ENCODE measurements around the gene SLC16A12. TPM values are rescaled to one million over a fixed set of nuclear protein-coding genes. Genes with fewer than 3 reads are reported as not detected.

The SLC16A12 gene
- total RNA-seq, 1 experiment from 2014 or later: 0.77 TPM

DNA sequence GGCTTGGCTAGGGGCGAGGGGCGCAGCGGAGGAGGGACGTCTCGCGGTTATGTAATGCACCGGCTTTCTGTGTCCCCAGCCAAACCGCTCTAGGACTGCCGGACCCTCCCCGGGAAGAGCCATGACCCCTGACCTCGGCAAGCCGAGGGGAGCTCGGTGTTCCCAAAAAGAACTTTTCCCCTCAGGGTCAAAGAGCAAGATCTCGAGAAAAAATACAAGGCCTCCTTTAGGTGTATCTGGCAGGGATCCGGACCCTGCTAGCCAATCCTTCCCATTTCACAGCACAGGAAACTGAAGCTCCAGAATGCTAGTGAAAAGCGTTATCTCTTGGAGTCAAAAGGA is 590 bp upstream of the SLC16A12 start:
- Histone ChIP-seq H2BK20ac (ENCODE audit: low read depth, low read length, poor library complexity, severe bottlenecking) (no peak overlapping the region), H3K14ac (ENCODE audit: insufficient read depth, low read length) (no peak overlapping the region; the same call in 1 of the 2 replicates), H4K91ac (ENCODE audit: insufficient read length, low read depth, low read length) (no peak overlapping the region), H2BK5ac (ENCODE audit: insufficient read length, low read length) (no peak overlapping the region), H3K79me1 (ENCODE audit: insufficient read depth, low read depth, low read length, poor library complexity, severe bottlenecking) (no peaks in the 10 kb centered on the region), H2BK12ac (ENCODE audit: insufficient read length, low read depth, low read length) (no peak overlapping the region), H3K79me2 (ENCODE audit: insufficient read depth, low read length) (no peaks in the 10 kb centered on the region), H2AFZ (ENCODE audit: low read length) (no peak overlapping the region), H3T11ph (ENCODE audit: low read length) (no peak overlapping the region), H3K27me3 (ENCODE audit: insufficient read depth, low read length) (peaks cover 3% of the 10 kb centered on the region), H3K56ac (ENCODE audit: insufficient read length, low read depth, low read length) (no peak overlapping the region), H3K9ac (ENCODE audit: extremely low read depth, insufficient read length, low read length) (no peak overlapping the region), H2BK120ac (ENCODE audit: low read depth, low read length, poor library complexity, severe bottlenecking) (no peak overlapping the region), H2AK5ac (ENCODE audit: insufficient read length, low read length) (no peak overlapping the region), H3K18ac (ENCODE audit: insufficient read length, low read depth, low read length) (no peak overlapping the region), H4K20me1 (ENCODE audit: control insufficient read depth, insufficient read depth, insufficient read length) (no peaks in the 10 kb centered on the region), H3K23ac (ENCODE audit: insufficient read length, low read depth, low read length) (no peak overlapping the region), H4K8ac (replicated peaks; ENCODE audit: insufficient read length, low read depth, low read length) (no peak overlapping the region), H4K5ac (ENCODE audit: insufficient read length, low read depth, low read length) (no peak overlapping the region), H2BK15ac (ENCODE audit: low read depth, low read length) (no peak overlapping the region), H3K9me3 (ENCODE audit: control insufficient read depth, low read depth, low read length) (no peaks in the 10 kb centered on the region), H3K27ac (ENCODE audit: insufficient read length, low read depth, low read length) (no peak overlapping the region), H3K4me1 (ENCODE audit: insufficient read depth, low read length) (peaks cover 2% of the 10 kb centered on the region; the same call in 1 of the 2 replicates), H3K4me2 (ENCODE audit: insufficient read depth, insufficient read length, low read length) (peak overlapping the region; percentile 34), H3K4ac (ENCODE audit: low read depth, low read length) (no peak overlapping the region), H3K23me2 (ENCODE audit: insufficient read length, low read depth, low read length, poor library complexity, severe bottlenecking) (peaks cover 13% of the 10 kb centered on the region)
- Mint-ChIP-seq H3K36me3 (ENCODE audit: insufficient read depth in 1 of 3, low read depth in 3 of 3) (no peaks in the 10 kb centered on the region), H3K4me3 (peak overlapping the region; percentile 65 to 79), H3K4me1 (peaks cover 41 to 46% of the 10 kb centered on the region in 2 experiments), H3K9me3 (no peaks in the 10 kb centered on the region), H3K27me3 (ENCODE audit: low read depth) (peaks cover 31% of the 10 kb centered on the region), H3K27ac (no peak overlapping the region; a peak in 2 of 7 replicates)
- no peak for DNase-seq
- TF ChIP-seq, protein P1, sequence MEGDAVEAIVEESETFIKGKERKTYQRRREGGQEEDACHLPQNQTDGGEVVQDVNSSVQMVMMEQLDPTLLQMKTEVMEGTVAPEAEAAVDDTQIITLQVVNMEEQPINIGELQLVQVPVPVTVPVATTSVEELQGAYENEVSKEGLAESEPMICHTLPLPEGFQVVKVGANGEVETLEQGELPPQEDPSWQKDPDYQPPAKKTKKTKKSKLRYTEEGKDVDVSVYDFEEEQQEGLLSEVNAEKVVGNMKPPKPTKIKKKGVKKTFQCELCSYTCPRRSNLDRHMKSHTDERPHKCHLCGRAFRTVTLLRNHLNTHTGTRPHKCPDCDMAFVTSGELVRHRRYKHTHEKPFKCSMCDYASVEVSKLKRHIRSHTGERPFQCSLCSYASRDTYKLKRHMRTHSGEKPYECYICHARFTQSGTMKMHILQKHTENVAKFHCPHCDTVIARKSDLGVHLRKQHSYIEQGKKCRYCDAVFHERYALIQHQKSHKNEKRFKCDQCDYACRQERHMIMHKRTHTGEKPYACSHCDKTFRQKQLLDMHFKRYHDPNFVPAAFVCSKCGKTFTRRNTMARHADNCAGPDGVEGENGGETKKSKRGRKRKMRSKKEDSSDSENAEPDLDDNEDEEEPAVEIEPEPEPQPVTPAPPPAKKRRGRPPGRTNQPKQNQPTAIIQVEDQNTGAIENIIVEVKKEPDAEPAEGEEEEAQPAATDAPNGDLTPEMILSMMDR (conservative IDR thresholded peaks at IDR 0.05): no peak
- no CpG with 5 or more reads among the region's 16 CpGs for WGBS (ENCODE audit: extremely low coverage, insufficient read length, low lambda C conversion rate)

Measured in H9 (cell line).